Measurements from ENCODE around the gene RSPRY1. TPM values are rescaled to one million over a fixed set of nuclear protein-coding genes. Genes with fewer than 3 reads are reported as not detected.
"Not testable (repeated sequence)": the region's sequence is repeated elsewhere in the genome, so short reads cannot be mapped to it uniquely, and the experiment has no call there.

Gene RSPRY1
- total RNA-seq, 1 donor from 2014 or later, result 14.0 TPM

GRCh38 chr16:57273826-57274225 lies 87.7 kb downstream of the RSPRY1 start:
- no peaks in the 10 kb centered on the region for H3K36me3 ChIP-seq
- no peaks in the 10 kb centered on the region for H3K9me3 ChIP-seq (replicated peaks)
- H3K4me1 ChIP-seq, result peaks cover 26% of the 10 kb centered on the region
- no peak for TF ChIP-seq CTCF (IDR thresholded peaks at IDR 0.05; ENCODE audit: borderline replicate concordance)
- no peaks in the 10 kb centered on the region for H3K27me3 ChIP-seq (ENCODE audit: low read depth)
- intact Hi-C loops (cut with micrococcal nuclease), result no loop called here
- H3K4me3 ChIP-seq, result no peak overlapping the region
- no peak for DNase-seq
- no peak overlapping the region for H3K27ac ChIP-seq (replicated peaks)

- H3K36me3 ChIP-seq; intact Hi-C loops (cut with micrococcal nuclease); H3K4me3 ChIP-seq; H3K27me3 ChIP-seq (ENCODE audit: low read depth); H3K9me3 ChIP-seq (replicated peaks); DNase-seq: not testable (repeated sequence)
- H3K27ac ChIP-seq (replicated peaks), result peak overlapping the region; percentile 63
- peaks cover 15% of the 10 kb centered on the region for H3K4me1 ChIP-seq
Measured at GRCh38 chr16:57275946-57276345, 89.8 kb downstream of the RSPRY1 start.

GRCh38 chr16:57276596-57276995 lies 90.5 kb downstream of the RSPRY1 start:
- Histone ChIP-seq H3K36me3 (no peaks in the 10 kb centered on the region), H3K27ac (replicated peaks) (peak overlapping the region; percentile 63), H3K4me1 (peaks cover 15% of the 10 kb centered on the region), H3K4me3 (no peak overlapping the region), H3K27me3 (ENCODE audit: low read depth) (no peaks in the 10 kb centered on the region), H3K9me3 (replicated peaks) (no peaks in the 10 kb centered on the region)
- intact Hi-C loops (cut with micrococcal nuclease), result no loop called here
- TF ChIP-seq CTCF (IDR thresholded peaks at IDR 0.05; ENCODE audit: borderline replicate concordance), result no peak
- no peak for DNase-seq

GRCh38 chr16:57277586-57277985 lies 91.5 kb downstream of the RSPRY1 start:
- DNase-seq, result no peak
- peaks cover 15% of the 10 kb centered on the region for H3K4me1 ChIP-seq
- TF ChIP-seq CTCF (IDR thresholded peaks at IDR 0.05; ENCODE audit: borderline replicate concordance), result no peak
- no peaks in the 10 kb centered on the region for H3K27me3 ChIP-seq (ENCODE audit: low read depth)
- H3K4me3 ChIP-seq, result no peak overlapping the region
- H3K9me3 ChIP-seq (replicated peaks), result no peaks in the 10 kb centered on the region
- intact Hi-C loops (cut with micrococcal nuclease), result no loop called here
- no peak overlapping the region for H3K27ac ChIP-seq (replicated peaks)
- no peaks in the 10 kb centered on the region for H3K36me3 ChIP-seq

- Histone ChIP-seq H3K4me3 (no peak overlapping the region), H3K27me3 (ENCODE audit: low read depth) (peaks cover under 1% of the 10 kb centered on the region), H3K27ac (replicated peaks) (no peak overlapping the region), H3K9me3 (replicated peaks) (no peaks in the 10 kb centered on the region), H3K36me3 (no peaks in the 10 kb centered on the region), H3K4me1 (peaks cover 15% of the 10 kb centered on the region)
- no peak for DNase-seq
- no peak for TF ChIP-seq CTCF (IDR thresholded peaks at IDR 0.05; ENCODE audit: borderline replicate concordance)
- intact Hi-C loops (cut with micrococcal nuclease), result no loop called here
Measured at GRCh38 chr16:57278494-57278893, 92.4 kb downstream of the RSPRY1 start.

- Histone ChIP-seq H3K27me3 (ENCODE audit: low read depth) (peaks cover 16% of the 10 kb centered on the region), H3K36me3 (no peaks in the 10 kb centered on the region), H3K27ac (replicated peaks) (no peak overlapping the region), H3K4me1 (peaks cover 28% of the 10 kb centered on the region), H3K4me3 (no peak overlapping the region), H3K9me3 (replicated peaks) (no peaks in the 10 kb centered on the region)
- no peak for TF ChIP-seq CTCF (IDR thresholded peaks at IDR 0.05; ENCODE audit: borderline replicate concordance)
- no peak for DNase-seq
- intact Hi-C loops (cut with micrococcal nuclease), result no loop called here
Measured at GRCh38 chr16:57279780-57280638, 93.9 kb downstream of the RSPRY1 start.

All from left ventricle myocardium inferior (tissue), 1 donor.